Pons (tissue), 1 donor: ENCODE data around the gene TCTN2.
A peak's percentile ranks its signal among the peaks of the same experiment; 100 is the strongest.

Source experiments
- DNase-seq: peaks from one replicate; pipeline ENCODE4 v3.0.0-alpha.2; 2016; ENCODE audit warnings: low spot score

TCTN2 gene

DNA sequence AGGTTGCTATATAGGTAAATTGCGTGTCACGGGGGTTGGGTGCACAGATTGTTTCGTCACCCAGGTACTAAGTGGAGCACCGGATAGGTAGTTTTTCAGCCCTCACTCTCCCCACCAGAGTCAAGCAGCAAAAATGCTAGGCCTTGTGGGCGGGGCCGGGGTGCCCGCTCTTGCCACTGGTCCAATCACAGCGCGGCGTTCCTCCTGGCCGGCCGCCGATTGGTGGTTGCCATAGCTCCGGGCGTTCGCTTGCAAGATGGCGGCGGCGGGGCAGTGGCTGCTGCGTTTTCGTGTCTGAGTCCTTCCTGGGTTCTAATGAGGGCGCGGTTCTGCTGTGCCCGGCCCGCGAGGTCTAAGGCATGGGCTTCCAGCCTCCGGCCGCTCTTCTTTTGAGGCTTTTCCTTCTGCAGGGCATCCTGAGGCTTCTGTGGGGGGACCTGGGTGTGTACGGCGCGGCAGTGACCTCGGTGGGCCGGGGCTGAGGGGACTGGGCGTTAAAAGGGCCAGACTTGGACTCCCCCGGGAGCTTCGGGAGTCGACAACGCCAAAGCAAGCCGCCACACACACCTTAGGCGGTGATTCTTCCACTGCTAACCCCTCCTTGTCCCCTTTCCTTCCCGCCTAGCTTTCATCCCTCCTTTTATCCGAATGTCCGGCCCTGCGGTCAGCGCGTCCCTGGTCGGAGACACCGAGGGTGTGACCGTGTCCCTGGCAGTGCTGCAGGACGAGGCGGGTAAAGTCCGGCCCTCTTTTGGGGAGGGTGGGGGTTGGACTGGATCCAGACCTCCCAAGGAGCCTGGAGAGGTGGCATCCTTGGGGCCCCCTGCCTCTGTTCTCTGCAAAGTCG is at the start of gene TCTN2:
Gene TCTN2, plus strand, starts transcription at position 232 of the 847 bp plus-strand sequence. Its CDS starts 128 bp downstream, at position 360.
- DNase-seq, result peak; percentile 76

DNA sequence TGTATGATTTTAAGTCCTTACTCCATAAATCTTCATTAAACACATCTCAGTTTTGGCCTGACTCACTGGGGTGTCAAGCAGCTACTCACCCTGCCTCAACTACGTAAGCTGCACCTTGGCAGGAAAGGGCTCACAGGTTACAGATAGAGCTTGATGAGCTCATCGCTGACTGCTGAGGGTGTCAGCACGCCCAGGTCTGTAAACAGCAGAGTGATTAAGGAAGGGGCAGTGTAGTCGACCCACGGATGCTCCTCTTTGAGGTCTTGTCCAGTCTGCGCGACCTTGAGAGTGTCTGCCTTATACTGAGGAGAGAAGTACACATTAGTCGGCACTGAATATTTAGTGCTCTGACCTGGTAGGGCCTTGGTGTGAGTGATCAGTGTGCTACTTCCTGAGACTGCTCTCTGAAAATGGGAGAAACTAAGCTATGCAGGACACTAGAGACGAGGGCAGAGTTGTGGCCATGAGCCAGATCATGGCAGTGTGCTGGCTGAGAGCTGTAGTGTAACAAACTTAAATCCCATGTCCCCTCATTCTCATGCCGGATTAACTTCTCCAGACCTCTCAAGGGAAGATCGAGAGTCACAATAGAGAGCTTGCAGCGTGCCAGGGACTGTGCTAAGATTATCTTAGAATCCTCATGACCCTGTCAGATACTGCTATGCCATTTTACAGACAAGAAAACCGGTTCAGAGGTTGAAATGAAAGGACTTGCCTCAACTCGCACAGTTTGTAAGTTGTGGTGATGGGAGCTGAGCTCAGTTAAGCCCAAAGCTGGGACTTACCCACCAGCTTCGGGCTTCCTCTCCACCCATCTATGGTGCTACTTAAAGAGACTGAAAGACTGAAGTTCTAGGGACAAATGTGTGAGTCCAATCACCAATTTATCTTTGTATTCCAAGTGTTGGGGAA is 49.0 kb upstream of the TCTN2 start:
- no peak for DNase-seq

DNA sequence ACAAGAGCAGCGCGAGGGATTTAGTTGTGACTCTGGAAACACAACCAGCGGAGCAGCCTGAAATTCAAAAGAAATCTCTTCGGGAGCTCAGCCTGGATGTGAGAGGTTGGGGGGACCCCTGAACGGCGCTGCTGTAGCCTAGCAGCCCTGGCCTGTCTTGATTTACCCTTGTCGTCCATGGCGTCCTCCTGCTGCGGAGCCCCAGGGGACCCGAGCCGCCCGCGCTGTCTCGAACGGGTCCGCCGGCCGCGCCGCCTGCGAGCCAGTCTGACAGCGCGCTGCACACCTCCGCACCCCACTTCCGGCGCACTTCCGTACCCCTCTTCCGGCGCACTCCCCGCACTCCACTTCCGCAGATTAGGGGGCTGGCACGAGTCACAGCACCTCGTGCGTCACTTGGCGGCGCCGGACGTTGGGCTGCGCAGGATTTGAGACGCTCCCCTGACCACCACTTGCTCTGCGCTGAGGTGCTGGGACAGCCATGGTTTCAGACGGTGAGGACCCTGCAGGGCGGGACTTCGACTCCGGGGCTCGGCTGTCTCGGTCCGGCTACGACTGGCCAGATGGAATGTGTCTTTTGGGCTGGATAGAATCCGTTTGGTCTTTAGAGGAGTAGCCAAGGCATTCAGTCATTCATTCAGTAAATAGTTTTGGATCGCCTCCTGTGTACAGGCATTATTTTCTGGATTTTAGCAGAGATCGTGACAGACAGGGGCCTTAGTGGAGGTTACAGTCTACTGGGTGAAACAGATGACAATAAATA is 37.4 kb upstream of the TCTN2 start, which contains the start of the genes EIF2B1 and GTF2H3:
Gene EIF2B1, minus strand, starts transcription at position 308 of the 763 bp plus-strand sequence. Its CDS starts 129 bp downstream, at position 179.
Gene GTF2H3, plus strand, starts transcription at position 451 of the 763 bp plus-strand sequence. Its CDS starts 31 bp downstream, at position 482.
- DNase-seq, result peak; percentile 93

DNA sequence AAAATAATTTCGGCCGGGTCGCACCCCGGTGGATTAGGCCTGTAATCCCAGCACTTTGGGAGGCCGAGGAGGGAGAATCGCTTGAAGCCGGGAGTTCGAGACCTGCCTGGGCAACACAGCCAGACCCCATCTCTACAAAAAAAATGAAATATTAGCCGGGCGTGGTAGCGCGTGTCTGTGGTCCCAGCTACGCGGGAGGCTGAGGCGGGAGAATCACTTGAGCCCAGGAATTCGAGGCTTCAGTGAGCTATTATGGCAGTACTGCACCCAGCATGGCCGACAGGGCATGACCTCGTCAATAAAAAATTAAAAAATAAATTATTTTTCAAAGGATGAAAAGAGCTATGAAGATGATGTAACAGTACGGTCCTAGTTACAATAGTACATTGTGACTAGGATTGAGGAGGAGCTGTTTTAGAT is 36.8 kb upstream of the TCTN2 start:
- no peak for DNase-seq

GRCh38 chr12:123643911-123644310 is 27.0 kb upstream of the TCTN2 start:
- DNase-seq, result no peak

GRCh38 chr12:123645380-123645779 is 25.5 kb upstream of the TCTN2 start:
- no peak for DNase-seq

DNA sequence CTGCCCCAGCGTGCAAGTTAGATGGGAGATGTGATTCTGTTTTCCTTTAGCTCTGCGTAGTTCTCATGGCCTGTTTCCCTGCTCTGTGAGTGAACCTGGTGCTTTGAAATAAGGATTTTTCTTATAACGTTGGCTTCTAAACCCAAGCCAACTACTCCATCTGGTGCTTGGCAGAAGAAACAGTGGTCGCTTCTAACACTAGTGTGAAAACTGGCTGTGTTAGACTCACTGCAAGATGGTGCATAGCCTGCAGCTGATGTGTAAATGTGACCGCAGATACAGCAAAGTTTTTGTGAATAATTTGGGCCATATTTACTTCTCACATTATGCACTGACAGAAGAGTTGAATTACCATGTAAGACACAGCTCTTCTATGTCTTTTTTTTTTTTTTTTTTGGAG is 25.0 kb upstream of the TCTN2 start:
- DNase-seq, result peak; percentile 16

GRCh38 chr12:123648401-123648800 is 22.5 kb upstream of the TCTN2 start:
- DNase-seq, result no peak

GRCh38 chr12:123654129-123654701 is 16.7 kb upstream of the TCTN2 start:
- DNase-seq, result no peak

GRCh38 chr12:123655420-123655819 is 15.5 kb upstream of the TCTN2 start:
- peak; percentile 6 for DNase-seq

DNA sequence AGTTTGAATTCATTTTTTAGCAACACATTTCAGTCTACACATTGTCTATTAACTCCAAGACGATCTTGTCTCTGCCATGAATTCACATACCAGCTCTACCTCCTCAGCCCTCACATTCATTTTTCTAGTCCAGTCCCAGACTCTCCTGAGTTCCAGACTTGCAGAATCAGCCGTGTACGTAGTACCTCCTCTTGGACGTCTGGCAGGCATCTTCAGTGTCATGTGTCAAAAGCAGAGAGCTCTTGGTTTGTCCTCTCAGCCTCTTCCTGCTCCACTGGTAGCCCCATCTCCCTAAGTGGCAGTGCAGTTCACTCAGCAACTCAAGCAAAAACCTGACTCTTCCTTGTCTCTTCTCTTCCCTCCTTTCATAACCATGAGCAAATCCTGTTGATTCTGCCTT is 14.5 kb upstream of the TCTN2 start:
- no peak for DNase-seq

DNA sequence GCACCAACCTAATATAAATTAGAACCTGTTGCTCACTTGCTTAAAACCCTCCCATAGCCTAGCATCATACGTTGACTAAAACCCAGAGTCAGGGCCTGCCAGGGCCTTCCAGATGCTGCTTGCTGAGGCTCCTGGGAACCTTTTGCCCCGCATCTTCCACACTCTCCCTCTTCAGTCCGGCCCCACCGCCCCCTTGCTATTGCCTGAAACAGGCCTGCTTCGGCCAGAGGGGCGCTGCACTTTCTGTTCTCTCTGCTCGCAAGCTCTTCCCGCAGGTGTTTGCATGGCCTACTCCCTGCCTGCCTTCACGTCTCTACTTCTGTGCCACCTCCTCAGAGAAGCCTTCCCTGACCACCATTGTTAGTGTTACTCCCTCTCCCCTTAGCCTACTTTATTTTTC is 13.7 kb upstream of the TCTN2 start:
- no peak for DNase-seq

GRCh38 chr12:123659996-123660727 is 10.8 kb upstream of the TCTN2 start:
- DNase-seq, result no peak

GRCh38 chr12:123667771-123668170 is 3.1 kb upstream of the TCTN2 start:
- DNase-seq, result no peak

GRCh38 chr12:123671876-123672275 is 963 bp downstream of the TCTN2 start:
- DNase-seq, result no peak

- no peak for DNase-seq
Observed at GRCh38 chr12:123675436-123675835, 4.5 kb downstream of the TCTN2 start.

- DNase-seq, result no peak
Observed at GRCh38 chr12:123676616-123677320, 5.9 kb downstream of the TCTN2 start.

DNA sequence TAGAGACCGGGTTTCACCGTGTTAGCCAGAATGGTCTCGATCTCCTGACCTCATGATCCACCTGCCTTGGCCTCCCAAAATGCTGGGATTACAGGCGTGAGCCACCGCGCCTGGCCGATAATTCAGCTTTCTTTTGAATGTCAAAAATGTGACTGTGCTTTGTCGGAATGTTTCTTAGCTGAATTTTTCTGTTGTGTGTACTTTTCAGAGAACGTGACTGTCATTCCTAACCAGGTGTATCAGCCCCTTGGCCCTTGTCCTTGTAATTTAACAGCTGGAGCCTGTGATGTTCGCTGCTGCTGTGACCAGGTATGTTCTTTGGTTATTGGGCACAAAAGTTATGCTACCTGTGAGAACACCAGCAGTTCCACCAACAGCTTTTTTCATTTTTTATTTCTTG is 8.1 kb downstream of the TCTN2 start:
- no peak for DNase-seq

- DNase-seq, result no peak
Observed at GRCh38 chr12:123681605-123682004, 10.7 kb downstream of the TCTN2 start.

DNA sequence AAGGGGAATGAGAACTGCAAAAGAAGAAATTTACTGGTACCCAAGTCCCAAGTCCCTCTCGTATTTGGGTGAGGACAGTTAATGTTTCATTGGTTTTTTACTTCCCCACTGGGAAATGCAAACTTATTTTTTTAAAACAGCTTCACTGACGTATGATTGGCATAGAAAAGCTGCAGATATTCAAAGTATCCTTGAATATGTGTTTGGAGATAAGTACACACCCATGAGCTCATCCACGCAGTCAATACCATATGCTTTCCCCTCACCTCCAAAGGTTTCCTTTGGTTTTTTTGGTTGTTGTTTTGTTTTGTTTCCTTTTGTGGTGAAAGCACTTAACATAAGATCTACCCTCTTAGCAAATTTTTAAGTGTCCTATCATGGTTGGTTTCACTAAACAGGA is 13.1 kb downstream of the TCTN2 start:
- DNase-seq, result no peak
